BE2C (cell line): Measurements from ENCODE around the gene DHRS2. TPM values are rescaled to one million over a fixed set of nuclear protein-coding genes. Genes with fewer than 3 reads are reported as not detected.
A peak's percentile ranks its signal among the peaks of the same experiment; 100 is the strongest.
"Not testable (repeated sequence)": the region's sequence is repeated elsewhere in the genome, so short reads cannot be mapped to it uniquely, and the experiment has no call there.

Experiments
- DNase-seq: peaks from one replicate; pipeline ENCODE4 v3.0.0-alpha.2; 2020
- H3K27me3 ChIP-seq: fragments of 250-450 bp; sonication (Bioruptor Pico); 2 replicates; pipeline ENCODE4 v1.5.1; 2020; ENCODE audit warnings: mild to moderate bottlenecking
- H3K36me3 ChIP-seq: fragments of 250-450 bp; sonication (Bioruptor Pico); 2 replicates; pipeline ENCODE4 v1.5.1; 2020; ENCODE audit warnings: mild to moderate bottlenecking
- H3K4me1 ChIP-seq: fragments of 250-450 bp; sonication (Bioruptor Pico); 2 replicates; pipeline ENCODE4 v1.5.1; 2020
- H3K4me3 ChIP-seq: 2 replicates; pipeline ENCODE4 v1.5.1; 2011; ENCODE audit warnings: low read depth, low read length
- H3K9me3 ChIP-seq: fragments of 250-450 bp; sonication (Bioruptor Pico); 2 replicates; pipeline ENCODE4 v1.5.1; 2020
- CTCF ChIP-seq: IDR thresholded peaks from 2 replicates; pipeline ENCODE4 v1.5.1; 2012; ENCODE audit warnings: mild to moderate bottlenecking, low read depth, low read length
- polyA plus RNA-seq: library from polyadenylated mRNA; unstranded; fragments of >200 nt; gene quantifications from one replicate; pipeline ENCODE4 v1.2.1, GENCODE V29; 2012; ENCODE audit warnings: low read depth, missing spikeins; ENCODE audit not compliant: insufficient read length, insufficient read depth

DHRS2 gene
- 114 TPM for polyA plus RNA-seq

GRCh38 chr14:23636317-23637211, at the start of gene DHRS2:
TSS of gene DHRS2 (plus strand) at chr14:23636364. CDS start at chr14:23638865, 2,501 bp downstream.
- no peak for TF ChIP-seq CTCF
- H3K9me3 ChIP-seq, result no peaks in the 10 kb centered on the region
- no peaks in the 10 kb centered on the region for H3K27me3 ChIP-seq
- no peak within 1 kb of the TSS for H3K4me3 ChIP-seq
- H3K36me3 ChIP-seq, result no peaks in the 10 kb centered on the region
- DNase-seq, result no peak
- H3K4me1 ChIP-seq, result no peaks in the 10 kb centered on the region

- peaks cover 5% of the 10 kb centered on the region for H3K4me1 ChIP-seq
- TF ChIP-seq CTCF, result peak; percentile 96
- H3K27me3 ChIP-seq, result no peaks in the 10 kb centered on the region
- no peak overlapping the region for H3K4me3 ChIP-seq
- peak; percentile 96 for DNase-seq
- no peaks in the 10 kb centered on the region for H3K36me3 ChIP-seq
- no peaks in the 10 kb centered on the region for H3K9me3 ChIP-seq
These were observed 47.1 kb upstream of the DHRS2 start for GRCh38 chr14:23588884-23589598.

GRCh38 chr14:23589606-23590005, 46.6 kb upstream of the DHRS2 start:
- no peaks in the 10 kb centered on the region for H3K36me3 ChIP-seq
- H3K27me3 ChIP-seq, result no peaks in the 10 kb centered on the region
- no peak for DNase-seq
- no peak for TF ChIP-seq CTCF
- peaks cover 5% of the 10 kb centered on the region for H3K4me1 ChIP-seq
- H3K4me3 ChIP-seq, result no peak overlapping the region
- H3K9me3 ChIP-seq, result no peaks in the 10 kb centered on the region

GRCh38 chr14:23590198-23590597, 46.0 kb upstream of the DHRS2 start:
- H3K9me3 ChIP-seq, result no peaks in the 10 kb centered on the region
- no peak for DNase-seq
- H3K36me3 ChIP-seq, result no peaks in the 10 kb centered on the region
- H3K4me3 ChIP-seq, result no peak overlapping the region
- peaks cover 5% of the 10 kb centered on the region for H3K4me1 ChIP-seq
- H3K27me3 ChIP-seq, result no peaks in the 10 kb centered on the region
- no peak for TF ChIP-seq CTCF

- not testable (repeated sequence) for H3K27me3 ChIP-seq, H3K9me3 ChIP-seq, DNase-seq, H3K36me3 ChIP-seq, H3K4me3 ChIP-seq, H3K4me1 ChIP-seq
These were observed 42.0 kb upstream of the DHRS2 start for GRCh38 chr14:23594191-23594590.

GRCh38 chr14:23600322-23600707, 35.8 kb upstream of the DHRS2 start:
- no peak for DNase-seq
- H3K27me3 ChIP-seq, result no peaks in the 10 kb centered on the region
- H3K9me3 ChIP-seq, result no peaks in the 10 kb centered on the region
- H3K36me3 ChIP-seq, result no peaks in the 10 kb centered on the region
- no peak for TF ChIP-seq CTCF
- no peaks in the 10 kb centered on the region for H3K4me1 ChIP-seq
- H3K4me3 ChIP-seq, result no peak overlapping the region
